Measurements from ENCODE around the gene SCUBE1. TPM values are rescaled to one million over a fixed set of nuclear protein-coding genes. Genes with fewer than 3 reads are reported as not detected.
A peak's percentile ranks its signal among the peaks of the same experiment; 100 is the strongest.
"Not testable (repeated sequence)": the region's sequence is repeated elsewhere in the genome, so short reads cannot be mapped to it uniquely, and the experiment has no call there.

SCUBE1 gene
- total and polyA plus RNA-seq, 10 of the 15 experiments (the other 5 are each of a cell fraction or from before 2014, with no cell fraction given): not detected

GRCh38 chr22:43355688-43356087, 12.5 kb upstream of the SCUBE1 start:
- FAIRE-seq; H3K27ac ChIP-seq (ENCODE audit: control insufficient read depth, insufficient read depth); BruUV-seq (replicated peaks); in situ Hi-C loops (cut with MboI); H3K79me2 ChIP-seq (ENCODE audit: control insufficient read depth, insufficient read depth, low read length); H3K9me3 ChIP-seq (replicated peaks; ENCODE audit: control insufficient read depth, insufficient read depth, low read length); H2AFZ ChIP-seq (ENCODE audit: control insufficient read depth, low read depth, low read length); intact Hi-C loops (cut with micrococcal nuclease; ENCODE audit: unreplicated experiment); H3K4me3 ChIP-seq; CTCF ChIA-PET; RAD21 ChIA-PET (ENCODE audit: unreplicated experiment); POLR2A ChIA-PET; H3K36me3 ChIP-seq (ENCODE audit: control insufficient read depth in 2 of 2, insufficient read depth in 2 of 2, low read length in 1 of 2); SMC1A ChIA-PET (ENCODE audit: uncharacterized antibody, unreplicated experiment); ATAC-seq; H4K20me1 ChIP-seq (ENCODE audit: control insufficient read depth, insufficient read depth); H3K27me3 ChIP-seq (replicated peaks in 1 of 2; ENCODE audit: control insufficient read depth in 2 of 2, insufficient read depth in 2 of 2, low read length in 1 of 2); H3K4me2 ChIP-seq (ENCODE audit: control insufficient read depth, insufficient read depth); DNase-seq (ENCODE audit: low read depth, low spot score); H3K9ac ChIP-seq (ENCODE audit: control insufficient read depth, insufficient read depth, low read length); H3K4me1 ChIP-seq (ENCODE audit: control insufficient read depth, insufficient read depth, low read length): not testable (repeated sequence)
- 63% methylated on average over 9 of the region's 10 CpGs for WGBS (ENCODE audit: insufficient coverage, insufficient replicate concordance, low lambda C conversion rate, missing lambda C conversion rate)

GRCh38 chr22:43351966-43352345, 8.8 kb upstream of the SCUBE1 start:
- peaks cover 4% of the 10 kb centered on the region; the same call in 1 of the 2 replicates for H3K4me1 ChIP-seq (ENCODE audit: control insufficient read depth, insufficient read depth, low read length)
- H3K4me2 ChIP-seq (ENCODE audit: control insufficient read depth, insufficient read depth): peak overlapping the region; percentile 38; the same call in 1 of the 2 replicates
- intact Hi-C loops (cut with micrococcal nuclease; ENCODE audit: unreplicated experiment): no loop called here
- no peaks in the 10 kb centered on the region; the same call in 2 of the 3 replicates for H3K9me3 ChIP-seq (replicated peaks; ENCODE audit: control insufficient read depth, insufficient read depth, low read length)
- ChIA-PET POLR2A (interaction anchor here (0.6 kb wide), 2 partner anchors 15 to 1981 kb away, joined by 3 to 6 read pairs; no protein-coding TSS in a partner anchor), CTCF (interaction anchor here (1.2 to 1.5 kb wide), 3 partner anchors 15 to 78 kb away, joined by 3 to 4 read pairs (median 3); no protein-coding TSS in a partner anchor), SMC1A (ENCODE audit: uncharacterized antibody, unreplicated experiment) (interaction anchor here (1.0 kb wide), 1 partner anchor 9 kb away, joined by 3 read pairs; no protein-coding TSS in a partner anchor), RAD21 (ENCODE audit: unreplicated experiment) (no interaction called here)
- ATAC-seq (no peak), DNase-seq (ENCODE audit: low read depth, low spot score) (no peak), FAIRE-seq (no peak)
- in situ Hi-C loops (cut with MboI): no loop called here
- TF ChIP-seq KDM1A (IDR thresholded peaks at IDR 0.05; ENCODE audit: borderline replicate concordance) (no peak), BACH1 (IDR thresholded peaks at IDR 0.05; ENCODE audit: borderline replicate concordance) (no peak), EGR1 (IDR thresholded peaks at IDR 0.05; ENCODE audit: borderline replicate concordance in 1 of 2, low read depth in 2 of 2, low read length in 2 of 2) (no peak), SPI1 (IDR thresholded peaks at IDR 0.05; ENCODE audit: borderline replicate concordance, insufficient read depth, low read depth, low read length) (no peak), BCL3 (IDR thresholded peaks at IDR 0.05; ENCODE audit: borderline replicate concordance, insufficient read depth, low read depth, low read length, poor library complexity, severe bottlenecking) (no peak), SMC3 (IDR thresholded peaks at IDR 0.05; ENCODE audit: borderline replicate concordance, low read length) (no peak)
- WGBS (ENCODE audit: insufficient coverage, insufficient replicate concordance, low lambda C conversion rate, missing lambda C conversion rate): 77% methylated on average over 5 of the region's 5 CpGs
- no peak overlapping the region for H3K27ac ChIP-seq (ENCODE audit: control insufficient read depth, insufficient read depth)
- H3K9ac ChIP-seq (ENCODE audit: control insufficient read depth, insufficient read depth, low read length): no peak overlapping the region
- no TSS peak for BruUV-seq (replicated peaks)
- peaks cover 0 to 3% of the 10 kb centered on the region in 2 experiments; a peak in 2 of 4 replicates for H3K27me3 ChIP-seq (replicated peaks in 1 of 2; ENCODE audit: control insufficient read depth in 2 of 2, insufficient read depth in 2 of 2, low read length in 1 of 2)
- no peak overlapping the region for H3K4me3 ChIP-seq
- no peaks in the 10 kb centered on the region for H4K20me1 ChIP-seq (ENCODE audit: control insufficient read depth, insufficient read depth)
- H3K79me2 ChIP-seq (ENCODE audit: control insufficient read depth, insufficient read depth, low read length): no peaks in the 10 kb centered on the region
- H3K36me3 ChIP-seq (ENCODE audit: control insufficient read depth in 2 of 2, insufficient read depth in 2 of 2, low read length in 1 of 2): no peaks in the 10 kb centered on the region
- no peak overlapping the region for H2AFZ ChIP-seq (ENCODE audit: control insufficient read depth, low read depth, low read length)

Measured in GM12878 (cell line).